Hepatocyte (in vitro differentiated cells): ENCODE data around the gene ECT2.

ENCODE experiments used
- EZH2phosphoT487 ChIP-seq: fragments of 200-600 bp; sonication (generic); IDR thresholded peaks from one replicate; pipeline ENCODE4 v1.6.1; 2018; ENCODE audit warnings: antibody characterized with exemption, mild to moderate bottlenecking, low read depth, moderate library complexity; ENCODE audit not compliant: unreplicated experiment, severe bottlenecking
- TF ChIP-seq, protein P1 (sequence below): fragments of 200-600 bp; sonication (generic); IDR thresholded peaks from 2 replicates; pipeline ENCODE4 v1.5.1; 2016; ENCODE audit warnings: antibody characterized with exemption, mild to moderate bottlenecking; ENCODE audit not compliant: poor library complexity

DNA sequence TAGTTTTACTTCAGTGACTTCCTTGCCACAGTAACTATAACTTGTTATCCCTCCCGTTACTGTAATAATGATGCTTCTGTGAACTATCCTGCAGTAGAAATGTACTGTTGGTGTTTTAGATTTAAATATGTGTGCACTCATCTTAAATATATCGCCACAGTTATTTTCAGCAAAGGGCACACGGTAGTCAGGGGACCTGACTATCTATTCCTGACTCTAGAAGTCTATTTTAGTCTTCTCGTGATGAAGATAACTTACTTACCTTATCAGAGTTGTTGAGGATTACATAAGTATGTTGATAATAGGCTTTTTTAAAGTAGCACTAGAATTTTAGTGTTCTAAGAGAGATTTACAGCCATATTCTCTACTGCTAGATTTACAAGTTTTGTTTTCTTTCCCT, 65.3 kb downstream of the ECT2 start:
- TF ChIP-seq, protein P1, sequence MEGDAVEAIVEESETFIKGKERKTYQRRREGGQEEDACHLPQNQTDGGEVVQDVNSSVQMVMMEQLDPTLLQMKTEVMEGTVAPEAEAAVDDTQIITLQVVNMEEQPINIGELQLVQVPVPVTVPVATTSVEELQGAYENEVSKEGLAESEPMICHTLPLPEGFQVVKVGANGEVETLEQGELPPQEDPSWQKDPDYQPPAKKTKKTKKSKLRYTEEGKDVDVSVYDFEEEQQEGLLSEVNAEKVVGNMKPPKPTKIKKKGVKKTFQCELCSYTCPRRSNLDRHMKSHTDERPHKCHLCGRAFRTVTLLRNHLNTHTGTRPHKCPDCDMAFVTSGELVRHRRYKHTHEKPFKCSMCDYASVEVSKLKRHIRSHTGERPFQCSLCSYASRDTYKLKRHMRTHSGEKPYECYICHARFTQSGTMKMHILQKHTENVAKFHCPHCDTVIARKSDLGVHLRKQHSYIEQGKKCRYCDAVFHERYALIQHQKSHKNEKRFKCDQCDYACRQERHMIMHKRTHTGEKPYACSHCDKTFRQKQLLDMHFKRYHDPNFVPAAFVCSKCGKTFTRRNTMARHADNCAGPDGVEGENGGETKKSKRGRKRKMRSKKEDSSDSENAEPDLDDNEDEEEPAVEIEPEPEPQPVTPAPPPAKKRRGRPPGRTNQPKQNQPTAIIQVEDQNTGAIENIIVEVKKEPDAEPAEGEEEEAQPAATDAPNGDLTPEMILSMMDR: no peak
- no peak for TF ChIP-seq EZH2phosphoT487
